T-helper 9 cell (primary cell): ENCODE data around the gene MAP3K4.

ENCODE experiments used
- DNase-seq: peaks from one replicate; pipeline ENCODE4 v3.0.0-alpha.2; 2020

The MAP3K4 gene

DNA sequence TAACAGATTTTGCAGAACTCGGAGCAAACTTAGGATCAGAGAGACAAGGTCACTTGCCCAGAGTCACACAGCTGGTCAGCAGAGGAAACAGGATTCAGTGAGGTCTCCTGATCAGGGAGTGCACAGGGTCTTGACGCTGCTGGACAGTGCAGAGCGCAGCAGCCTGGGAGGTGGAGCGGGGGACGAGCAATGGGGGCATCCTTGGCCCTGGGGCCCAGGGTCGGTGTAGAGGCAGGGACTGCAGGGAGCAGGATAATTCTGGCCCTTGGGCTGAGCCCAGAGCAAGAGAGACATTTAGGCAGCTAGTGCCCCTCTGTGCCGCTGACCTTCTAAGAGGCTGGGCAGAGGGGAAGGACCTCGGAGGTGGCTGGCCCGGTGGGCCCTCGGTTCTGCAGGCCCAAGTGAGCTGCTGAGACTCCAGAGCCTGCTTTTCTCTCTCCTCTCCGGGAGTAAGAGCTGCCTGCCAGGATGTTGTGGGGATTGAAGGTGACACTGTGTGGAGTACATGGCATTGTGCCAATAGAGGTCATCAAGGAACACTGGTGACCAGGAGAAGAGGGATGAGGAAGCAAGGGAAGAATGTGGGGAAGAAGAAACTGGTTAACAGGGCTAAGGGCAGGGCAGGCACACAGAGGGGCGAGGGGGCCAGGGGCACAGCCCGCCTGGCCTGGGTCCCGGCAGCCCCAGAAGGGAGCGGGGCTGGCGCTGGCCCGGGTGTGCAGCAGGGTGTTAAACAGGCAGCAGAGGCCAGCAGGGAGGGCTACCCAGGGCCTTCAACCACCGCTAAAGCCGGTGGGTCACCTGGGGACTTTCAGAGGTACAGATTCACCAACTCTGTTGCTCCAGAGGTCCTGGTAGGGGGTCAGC, 160.3 kb downstream of the MAP3K4 start:
- no peak for DNase-seq

- DNase-seq: no peak
These were observed 160.9 kb downstream of the MAP3K4 start for GRCh38 chr6:161152527-161152862.

DNA sequence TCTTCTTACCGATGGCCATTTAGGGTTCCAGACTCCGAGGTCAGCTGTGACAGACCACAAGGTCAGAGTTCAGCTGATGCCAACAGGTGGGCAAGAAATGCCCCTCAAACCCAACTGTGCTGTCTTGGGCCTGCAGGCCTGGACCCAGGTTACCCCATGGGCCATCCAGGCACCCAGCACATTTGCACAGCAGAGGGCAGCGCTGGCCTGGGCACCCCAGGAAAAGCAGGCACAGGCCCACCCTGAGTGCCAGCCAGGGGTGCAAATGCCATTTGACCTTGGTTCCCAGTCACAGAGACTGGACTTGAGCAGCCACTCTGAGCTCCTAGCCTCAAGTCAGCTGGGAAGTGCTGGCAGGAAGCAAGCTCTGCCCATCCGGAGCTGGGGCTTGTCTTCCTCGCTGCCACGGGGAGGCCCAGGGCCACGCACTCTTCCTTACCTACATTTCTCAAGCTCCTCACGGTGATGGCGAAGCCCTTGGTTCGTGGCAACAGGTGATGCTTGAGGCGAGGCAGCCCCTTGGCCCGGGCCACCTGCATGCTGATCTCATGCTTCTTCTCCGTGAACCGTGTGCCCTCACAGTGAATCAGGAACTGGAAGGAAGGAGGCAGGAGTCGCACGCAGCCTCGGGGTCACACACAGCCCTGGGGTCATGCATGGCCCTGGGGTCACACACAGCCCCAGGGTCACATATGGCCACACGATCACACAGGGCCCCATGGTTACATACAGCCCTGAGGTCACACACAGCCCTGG, 161.5 kb downstream of the MAP3K4 start:
- no peak for DNase-seq

- no peak for DNase-seq
These were observed 162.2 kb downstream of the MAP3K4 start for GRCh38 chr6:161153725-161154124.

DNA sequence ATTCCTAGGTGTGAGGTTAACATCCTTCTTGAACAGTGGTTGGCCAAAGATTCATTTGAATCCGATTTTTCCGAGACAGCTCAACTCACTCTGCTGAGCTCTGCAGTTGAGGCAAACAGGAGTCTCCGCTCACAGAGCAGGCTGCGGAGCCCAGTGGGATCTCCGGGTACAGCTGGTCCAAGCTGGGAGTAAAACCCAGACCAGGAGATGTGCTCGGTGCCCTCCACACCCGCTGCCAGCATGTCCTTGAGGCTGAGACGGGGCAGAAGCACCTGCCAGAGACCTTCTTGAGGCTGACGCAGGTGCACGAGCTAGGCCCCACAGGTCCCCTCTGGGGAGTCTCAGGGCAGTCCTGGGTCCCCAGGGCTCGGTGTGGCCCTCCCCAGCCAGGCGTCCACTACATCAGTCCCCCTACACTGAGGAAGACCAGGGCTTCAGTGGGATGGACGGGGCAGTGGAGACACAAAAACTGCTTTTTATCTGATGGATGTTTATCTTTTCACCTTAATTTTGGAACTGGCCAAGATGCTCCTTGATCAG, 163.3 kb downstream of the MAP3K4 start:
- no peak for DNase-seq

- DNase-seq: no peak
These were observed 169.6 kb downstream of the MAP3K4 start for GRCh38 chr6:161161121-161161520.

DNA sequence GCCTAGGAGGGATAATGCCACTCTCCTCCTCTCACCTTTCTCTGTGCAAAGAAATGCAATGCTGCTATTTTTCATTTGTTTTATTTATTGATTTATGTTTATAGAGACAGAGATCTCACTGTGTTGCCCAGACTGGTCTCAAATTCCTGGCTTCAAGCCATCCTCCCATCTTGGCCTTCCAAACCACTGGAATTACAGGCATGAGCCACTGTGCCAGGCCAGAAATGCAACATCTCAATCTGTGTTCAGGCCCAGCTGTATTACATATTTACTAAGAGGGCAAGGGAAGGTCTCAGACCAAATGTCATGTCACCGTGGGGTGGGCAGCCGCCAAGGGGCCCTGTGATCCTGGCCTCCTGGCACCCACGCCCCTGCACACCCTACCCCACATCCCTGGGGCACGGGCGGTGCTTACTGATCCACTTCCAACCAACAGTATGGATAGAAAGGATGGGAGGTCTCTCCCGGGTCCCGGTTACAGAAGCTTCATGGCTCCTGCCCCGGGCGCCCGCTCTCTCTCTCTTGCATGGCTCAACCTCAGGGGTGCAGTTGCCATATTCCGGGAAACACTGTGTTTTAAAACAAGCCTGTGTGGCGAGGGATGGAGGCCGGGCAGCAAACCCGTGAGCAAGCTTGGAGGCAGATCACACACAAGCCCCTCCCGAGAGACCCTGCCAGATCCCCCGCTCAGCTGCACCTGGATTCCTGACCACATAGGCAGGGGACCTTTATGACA, 170.5 kb downstream of the MAP3K4 start:
- no peak for DNase-seq

- DNase-seq: no peak
These were observed 171.2 kb downstream of the MAP3K4 start for GRCh38 chr6:161162722-161163121.

GRCh38 chr6:161163466-161164181, 172.1 kb downstream of the MAP3K4 start:
- no peak for DNase-seq

GRCh38 chr6:161164182-161164625, 172.6 kb downstream of the MAP3K4 start:
- DNase-seq: no peak

DNA sequence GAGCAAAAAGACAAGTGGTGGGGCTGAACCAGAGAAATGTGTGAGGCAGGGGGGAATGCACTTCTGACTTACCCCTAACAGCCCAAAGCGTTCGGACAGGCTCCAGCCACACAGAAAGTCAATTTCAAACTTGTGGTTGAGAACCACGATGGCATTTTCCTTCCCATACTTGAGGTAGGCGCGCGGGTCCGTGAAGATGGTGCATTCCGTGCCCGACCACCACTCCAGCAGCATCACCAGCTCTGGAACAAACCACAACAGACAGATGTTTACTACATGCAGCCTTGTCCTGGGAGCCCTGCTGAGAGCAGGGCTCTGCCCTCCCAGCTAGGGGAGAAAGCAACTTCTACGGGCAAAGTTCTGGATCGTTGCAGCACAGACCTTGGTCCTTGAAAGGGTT, 174.6 kb downstream of the MAP3K4 start:
- DNase-seq: no peak

GRCh38 chr6:161166677-161167076, 175.1 kb downstream of the MAP3K4 start:
- no peak for DNase-seq
